Ecto neural progenitor cell (in vitro differentiated cells): ENCODE data around the gene KCNN3.

ENCODE experiments used
- DNase-seq: peaks from one replicate; pipeline ENCODE4 v3.0.0-alpha.2; 2018; ENCODE audit warnings: low spot score

Gene KCNN3

GRCh38 chr1:154748405-154748775, 121.7 kb downstream of the KCNN3 start:
- DNase-seq, result no peak

DNA sequence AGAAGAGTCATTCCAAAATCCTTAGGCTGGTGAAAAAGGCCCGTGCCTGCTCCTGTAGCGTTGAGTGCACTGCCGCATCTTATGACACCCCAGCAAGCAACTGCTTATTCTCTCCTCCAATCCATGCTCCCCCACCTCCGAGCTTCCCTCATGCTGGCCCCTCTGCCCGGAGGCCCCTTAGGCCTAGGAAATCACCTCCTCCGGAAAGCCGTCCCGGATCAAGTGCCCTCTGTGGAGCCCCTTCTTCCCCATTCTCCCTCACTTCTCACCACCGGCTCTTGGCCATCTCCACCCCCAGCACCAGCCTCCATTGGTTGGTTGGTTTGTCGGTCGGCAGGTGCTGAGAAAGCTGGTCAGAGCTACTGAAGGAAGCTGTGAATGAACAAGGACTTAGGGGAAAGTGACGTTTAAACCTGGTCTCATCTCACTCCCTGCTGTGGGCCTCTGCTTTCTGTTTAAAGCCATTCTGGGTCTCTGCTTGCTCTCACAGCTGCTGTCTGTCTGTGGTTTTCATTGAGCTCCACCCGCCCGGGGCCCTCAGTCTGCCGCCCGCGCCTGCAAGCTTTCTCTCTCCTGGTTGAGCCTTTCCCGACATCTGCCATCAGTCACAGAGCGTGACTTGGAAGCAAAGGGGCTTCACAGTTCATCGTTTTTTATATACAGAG, 122.2 kb downstream of the KCNN3 start:
- DNase-seq, result no peak

- DNase-seq, result no peak
These were observed 122.7 kb downstream of the KCNN3 start for GRCh38 chr1:154747380-154747739.

- no peak for DNase-seq
These were observed 123.3 kb downstream of the KCNN3 start for GRCh38 chr1:154746622-154747299.

- no peak for DNase-seq
These were observed 124.2 kb downstream of the KCNN3 start for GRCh38 chr1:154745750-154746425.

DNA sequence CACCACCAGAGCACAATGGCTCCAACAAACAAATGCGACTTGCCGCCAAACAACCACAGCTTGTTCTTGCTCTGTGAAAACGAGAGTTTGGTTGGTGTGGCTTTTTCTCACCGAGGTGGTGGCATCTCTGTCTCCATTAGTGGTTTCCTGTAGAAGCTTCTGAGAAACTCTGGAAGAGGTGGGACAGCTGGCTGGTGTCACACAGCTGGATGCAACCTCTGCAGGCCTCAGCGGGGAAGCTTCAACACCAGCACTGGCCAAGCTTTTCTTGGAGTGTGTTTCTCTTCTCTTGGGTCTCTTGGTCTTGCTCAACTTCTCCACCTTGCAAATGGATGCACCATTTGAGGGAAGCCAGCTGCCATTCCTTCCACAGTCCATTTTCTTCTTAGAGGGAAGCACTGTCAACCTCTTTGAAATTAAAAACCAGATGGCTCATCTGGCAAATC, 124.8 kb downstream of the KCNN3 start:
- DNase-seq, result no peak

DNA sequence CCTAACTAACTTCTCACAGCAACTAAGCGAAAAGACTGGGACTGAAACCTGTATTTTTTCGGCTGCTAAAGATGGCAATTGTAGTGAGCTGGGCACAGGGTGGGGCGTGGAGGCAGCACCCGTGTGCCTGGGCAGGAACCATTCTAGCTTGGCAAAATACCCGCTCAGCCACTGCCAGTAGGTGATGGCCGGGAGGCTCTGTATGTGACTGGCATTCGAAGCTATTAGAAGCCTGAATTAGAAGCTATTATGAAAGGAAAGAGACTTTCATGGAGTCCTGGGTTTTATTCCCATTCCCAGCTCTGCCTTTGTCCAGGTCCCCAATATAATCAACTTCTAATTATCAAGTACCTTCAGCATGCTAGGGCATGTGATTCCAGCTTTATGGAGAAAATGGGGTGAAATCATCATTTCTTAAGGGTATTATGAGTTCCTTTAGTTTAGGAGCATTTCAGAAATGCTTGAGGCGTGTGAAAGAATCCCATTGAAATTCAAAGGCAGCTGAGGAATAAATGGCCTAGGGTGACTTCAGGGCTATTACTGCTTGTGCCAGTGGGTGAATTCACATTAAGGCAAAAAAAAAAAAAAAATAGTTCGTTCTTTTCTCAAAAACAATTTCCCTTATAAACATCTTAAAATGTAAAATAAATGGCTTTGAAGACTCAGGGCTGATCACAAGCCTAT, 125.6 kb downstream of the KCNN3 start:
- no peak for DNase-seq

- no peak for DNase-seq
These were observed 126.5 kb downstream of the KCNN3 start for GRCh38 chr1:154743526-154744036.

- no peak for DNase-seq
These were observed 127.5 kb downstream of the KCNN3 start for GRCh38 chr1:154742606-154743005.

GRCh38 chr1:154741741-154742495, 128.2 kb downstream of the KCNN3 start:
- DNase-seq, result no peak

- DNase-seq, result no peak
These were observed 128.8 kb downstream of the KCNN3 start for GRCh38 chr1:154741327-154741726.

DNA sequence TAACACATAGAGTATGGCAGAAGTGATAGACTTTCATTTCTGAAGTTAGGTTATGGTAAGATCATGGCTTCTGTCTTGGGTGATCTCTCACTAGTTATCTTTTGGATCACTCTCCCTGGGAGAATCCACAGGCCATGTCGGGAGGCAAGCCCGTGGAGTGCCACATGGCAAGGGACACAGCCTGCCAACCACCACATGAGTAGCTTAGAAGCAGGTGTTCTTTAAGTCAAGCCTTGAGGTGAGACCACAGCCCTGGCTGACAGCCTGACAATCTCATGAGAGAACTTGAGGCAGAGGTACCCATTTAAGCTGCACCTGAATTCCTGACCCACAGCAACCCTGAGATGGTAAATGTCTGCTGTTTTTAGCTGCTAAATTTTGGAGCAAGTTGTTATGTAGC, 130.4 kb downstream of the KCNN3 start:
- no peak for DNase-seq

- DNase-seq, result no peak
These were observed 133.2 kb downstream of the KCNN3 start for GRCh38 chr1:154736841-154737240.

GRCh38 chr1:154735804-154736168, 134.3 kb downstream of the KCNN3 start:
- no peak for DNase-seq

DNA sequence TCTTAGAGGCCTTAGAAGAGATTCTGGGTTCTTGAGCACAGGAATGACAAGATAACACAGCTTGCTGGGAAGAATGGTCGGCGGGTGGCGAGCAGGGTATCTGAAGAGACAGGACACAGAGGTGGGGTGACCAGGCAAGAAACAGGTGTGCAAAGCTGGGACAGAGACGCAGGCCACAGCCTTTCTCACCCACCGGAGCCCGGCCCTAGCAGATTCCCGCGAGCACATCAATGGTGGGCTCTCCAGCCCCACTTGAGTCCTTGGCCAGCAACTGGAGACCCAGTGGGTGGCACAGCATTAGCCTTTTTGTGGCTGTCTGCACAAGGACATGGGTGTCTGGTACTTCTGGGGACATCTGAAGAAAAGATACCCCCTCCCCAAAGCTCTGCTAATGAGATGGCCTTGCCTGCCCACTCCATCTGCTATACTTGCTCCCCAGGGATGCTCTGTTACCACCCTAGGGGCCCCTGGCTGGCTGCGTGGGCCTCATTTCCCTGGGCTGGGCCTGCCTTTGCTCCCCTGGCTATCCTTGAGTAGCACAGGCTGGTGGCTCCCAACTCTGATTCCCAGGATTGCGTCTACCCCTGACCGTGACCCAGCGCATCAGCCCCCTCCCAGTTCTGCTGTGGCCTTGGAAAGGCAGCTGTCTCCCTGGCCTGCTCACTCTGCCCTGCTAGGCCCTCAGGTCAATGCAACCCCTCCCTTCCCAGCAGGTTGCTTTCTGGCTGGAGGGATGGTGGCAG, 134.8 kb downstream of the KCNN3 start:
- no peak for DNase-seq

- DNase-seq, result no peak
These were observed 136.5 kb downstream of the KCNN3 start for GRCh38 chr1:154733621-154734020.

- DNase-seq, result no peak
These were observed 139.0 kb downstream of the KCNN3 start for GRCh38 chr1:154730986-154731489.

DNA sequence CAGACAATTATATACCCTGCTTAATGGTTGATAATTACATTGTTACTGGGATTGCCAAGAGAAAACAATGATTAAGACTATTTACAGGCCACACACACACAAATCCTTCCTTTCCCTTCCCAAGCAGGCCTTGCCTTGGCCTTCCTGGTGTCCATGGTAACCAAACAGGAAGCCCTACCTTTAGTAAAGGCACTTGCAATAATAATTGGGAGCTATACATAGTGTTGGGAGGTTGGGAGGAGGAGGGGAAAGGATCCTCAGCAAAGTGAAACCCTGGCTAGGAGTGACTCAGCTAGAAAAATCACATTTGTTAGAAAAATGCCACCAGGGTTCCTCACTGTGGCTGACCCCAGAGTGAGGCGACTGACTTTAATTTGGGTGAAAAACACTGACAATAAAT, 139.8 kb downstream of the KCNN3 start:
- DNase-seq, result no peak

GRCh38 chr1:154729577-154729976, 140.5 kb downstream of the KCNN3 start:
- DNase-seq, result no peak

DNA sequence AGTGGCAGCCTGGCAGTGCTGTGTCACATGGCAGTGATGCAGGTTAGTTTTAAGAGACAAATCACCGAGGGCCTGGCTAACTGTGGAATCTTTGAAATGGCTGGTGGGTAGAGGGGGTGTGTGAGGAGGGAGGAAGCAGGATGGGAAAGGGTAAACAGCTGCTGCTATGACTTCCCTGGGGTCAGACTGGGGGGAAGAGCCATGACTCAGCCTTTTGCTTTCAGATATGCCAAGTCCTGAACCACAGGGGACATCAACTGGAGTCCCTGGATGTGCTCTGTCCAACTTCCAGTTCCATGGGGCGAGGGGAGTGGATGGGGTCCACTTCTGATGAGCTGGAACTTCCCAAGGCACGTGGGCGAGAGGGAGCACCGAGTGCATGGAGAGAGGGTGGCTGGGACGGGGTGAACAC, 141.0 kb downstream of the KCNN3 start:
- no peak for DNase-seq
